CMK (cell line): ENCODE data around the gene BRK1.
A peak's percentile ranks its signal among the peaks of the same experiment; 100 is the strongest.
"Not testable (repeated sequence)": the region's sequence is repeated elsewhere in the genome, so short reads cannot be mapped to it uniquely, and the experiment has no call there.

Experiments used
- DNase-seq: peaks from one replicate; pipeline ENCODE4 v3.0.0-alpha.2; 2010; ENCODE audit warnings: low read depth

BRK1 gene

GRCh38 chr3:10115326-10116137 lies at the start of gene BRK1:
TSS of gene BRK1 (plus strand) at chr3:10115675. CDS start at chr3:10115702, 27 bp downstream.
- peak; percentile 94 for DNase-seq

- not testable (repeated sequence) for DNase-seq
Observed at GRCh38 chr3:10070077-10070476, 45.4 kb upstream of the BRK1 start.

DNA sequence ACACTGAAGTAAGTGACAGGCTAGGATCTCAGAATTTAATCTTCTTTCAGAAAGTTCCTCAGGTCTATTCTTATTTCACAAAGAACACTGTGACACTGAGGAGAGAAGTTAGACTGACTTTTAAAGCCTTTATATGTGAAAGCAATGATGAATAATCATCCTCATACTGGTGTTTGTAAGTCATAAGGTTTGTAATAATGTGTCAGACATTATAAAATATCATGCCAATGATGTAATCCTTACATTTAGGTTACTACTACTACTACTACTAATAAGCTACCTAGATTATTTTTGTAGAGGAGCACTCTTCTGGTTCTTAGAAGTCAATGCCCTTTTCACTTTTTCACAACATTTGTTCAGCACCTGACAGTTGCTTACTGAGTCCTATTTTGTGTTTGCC lies 40.8 kb upstream of the BRK1 start:
- DNase-seq: no peak

GRCh38 chr3:10081871-10082270 lies 33.6 kb upstream of the BRK1 start:
- no peak for DNase-seq

DNA sequence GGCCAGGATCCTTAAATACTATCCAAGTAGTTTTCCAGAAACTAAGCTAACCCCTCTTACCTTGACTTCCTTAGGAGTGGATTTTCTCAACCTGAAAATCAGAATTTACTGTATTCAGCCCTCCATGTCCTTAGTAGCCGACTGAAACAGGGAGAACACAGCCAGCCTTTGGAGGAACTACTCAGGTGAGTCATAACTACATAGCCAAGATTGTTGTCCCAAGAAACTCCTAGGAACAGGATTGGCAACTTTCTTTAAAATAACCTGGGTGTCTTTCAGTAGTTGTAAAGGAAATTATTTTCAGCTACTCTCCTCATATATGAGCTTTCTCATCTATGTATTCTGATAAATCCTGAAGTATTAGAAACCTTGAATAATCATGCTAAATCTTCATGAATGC lies 29.7 kb upstream of the BRK1 start:
- no peak for DNase-seq

GRCh38 chr3:10088256-10088655 lies 27.2 kb upstream of the BRK1 start:
- DNase-seq: no peak

DNA sequence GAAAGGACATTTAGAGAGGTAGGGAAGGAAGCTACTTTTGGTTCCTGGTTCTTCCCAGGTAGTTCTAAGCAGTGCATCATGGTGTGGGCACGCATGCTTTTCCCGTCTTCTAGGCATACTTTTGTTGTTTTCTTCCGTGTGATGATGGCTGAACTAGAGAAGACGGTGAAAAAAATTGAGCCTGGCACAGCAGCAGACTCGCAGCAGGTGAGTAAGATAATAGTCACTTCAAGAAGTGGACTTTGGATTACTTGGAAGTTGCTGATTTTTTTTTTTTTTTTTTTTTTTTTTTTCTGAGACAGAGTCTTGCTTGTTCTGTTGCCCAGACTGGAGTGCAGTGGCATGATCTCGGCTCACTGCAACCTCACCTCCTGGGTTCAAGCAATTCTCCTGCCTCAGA lies 25.3 kb upstream of the BRK1 start:
- no peak for DNase-seq

- not testable (repeated sequence) for DNase-seq
Observed at GRCh38 chr3:10090774-10091173, 24.7 kb upstream of the BRK1 start.

- DNase-seq: not testable (repeated sequence)
Observed at GRCh38 chr3:10091387-10091786, 24.1 kb upstream of the BRK1 start.

GRCh38 chr3:10093678-10094077 lies 21.8 kb upstream of the BRK1 start:
- DNase-seq: no peak

DNA sequence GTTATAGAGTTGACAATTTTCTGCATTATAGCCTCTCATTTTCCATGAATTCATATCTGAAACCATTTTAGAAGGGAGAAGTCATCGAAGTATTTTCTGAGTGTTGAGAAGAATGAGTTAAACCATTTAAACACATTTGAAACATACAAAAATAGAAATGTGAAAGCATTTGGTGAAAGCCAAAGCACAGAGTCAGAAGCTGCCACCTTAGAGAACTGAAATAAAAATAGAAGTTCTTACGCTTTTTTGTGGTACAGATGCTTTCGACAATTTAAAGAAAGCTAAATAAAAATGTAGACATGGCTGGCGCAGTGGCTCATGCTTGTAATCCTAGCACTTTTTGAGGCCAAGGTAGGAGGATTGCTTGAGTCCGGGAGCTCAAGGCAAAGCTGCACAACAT lies 16.4 kb upstream of the BRK1 start:
- DNase-seq: no peak

DNA sequence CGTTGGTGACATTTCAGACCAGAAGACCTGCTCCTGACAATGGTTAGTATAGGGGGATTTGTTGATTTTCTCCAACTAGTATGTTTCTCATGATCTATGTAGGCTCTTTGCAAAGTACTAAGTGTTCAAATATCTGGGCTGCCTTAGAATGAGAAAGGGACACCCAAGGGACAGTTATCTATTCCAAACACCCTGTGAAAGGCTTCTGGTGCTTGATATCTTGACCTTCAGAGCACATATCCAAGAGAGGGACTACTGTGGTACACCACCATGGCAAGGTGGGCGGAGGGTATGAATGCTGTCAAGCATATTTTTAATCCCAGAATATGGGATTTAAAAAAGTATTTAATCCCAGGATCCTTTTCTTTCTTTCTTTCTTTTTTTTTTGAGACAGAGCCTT lies 8.6 kb upstream of the BRK1 start:
- no peak for DNase-seq

DNA sequence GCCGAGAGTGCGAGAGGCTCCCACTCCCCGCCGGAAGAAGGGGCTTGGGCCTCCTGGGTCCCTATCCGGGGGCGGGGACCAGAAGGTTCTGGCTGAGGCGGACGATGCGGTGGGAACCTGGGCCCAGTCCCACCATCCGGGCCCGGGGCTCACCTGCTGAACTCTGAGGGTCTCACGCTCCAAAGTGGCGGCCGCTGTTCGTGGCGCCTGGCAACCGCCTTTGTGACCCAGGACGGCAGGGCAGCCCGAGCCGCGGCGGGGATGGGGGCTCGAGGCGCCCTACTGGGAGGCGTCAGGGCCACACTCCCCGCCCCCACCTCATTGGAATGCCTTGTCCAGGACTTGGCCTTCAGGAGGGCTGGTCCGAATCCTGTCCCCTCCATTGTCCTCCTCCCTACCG lies 7.4 kb upstream of the BRK1 start, which contains the start of gene FANCD2OS:
FANCD2OS (minus strand) TSS at position 165 of the 400 bp plus-strand sequence. CDS start 3,481 bp downstream, outside the sequence.
- DNase-seq: no peak

DNA sequence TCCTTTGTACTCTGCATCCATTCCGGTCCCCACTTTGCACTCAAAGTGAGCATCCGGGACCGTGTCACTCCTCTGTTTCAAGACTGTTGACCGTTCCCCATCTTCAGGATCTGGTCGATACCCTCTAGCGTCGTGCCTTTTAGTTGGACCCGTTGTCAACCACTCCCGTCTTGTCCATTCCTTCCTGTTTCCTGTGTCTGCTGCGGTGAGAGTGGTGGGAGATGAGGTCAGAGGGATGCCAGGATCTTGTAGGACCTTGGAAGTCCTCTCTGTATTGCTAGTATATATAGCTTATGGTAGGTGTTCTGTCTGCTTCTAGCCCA lies 624 bp downstream of the BRK1 start:
- DNase-seq: peak; percentile 73

DNA sequence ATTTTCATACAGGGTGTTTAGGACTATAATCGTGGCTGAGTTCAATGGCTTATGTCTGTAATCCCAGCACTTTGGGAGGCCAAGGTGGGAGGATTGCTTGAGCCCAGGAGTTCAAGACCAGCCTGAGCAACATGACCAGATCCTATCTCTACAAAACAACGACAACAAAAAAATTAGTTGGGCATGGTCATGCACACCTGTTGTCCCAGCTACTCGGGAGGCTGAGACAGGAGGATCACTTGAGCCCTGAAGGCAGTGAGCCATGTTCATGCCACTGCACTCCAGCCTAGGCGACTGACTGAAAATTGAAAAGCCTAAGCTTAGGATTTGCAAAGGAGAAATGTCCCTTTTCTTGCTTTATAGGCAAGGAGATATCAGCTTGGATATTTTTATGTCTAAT lies 1.5 kb downstream of the BRK1 start:
- DNase-seq: no peak

DNA sequence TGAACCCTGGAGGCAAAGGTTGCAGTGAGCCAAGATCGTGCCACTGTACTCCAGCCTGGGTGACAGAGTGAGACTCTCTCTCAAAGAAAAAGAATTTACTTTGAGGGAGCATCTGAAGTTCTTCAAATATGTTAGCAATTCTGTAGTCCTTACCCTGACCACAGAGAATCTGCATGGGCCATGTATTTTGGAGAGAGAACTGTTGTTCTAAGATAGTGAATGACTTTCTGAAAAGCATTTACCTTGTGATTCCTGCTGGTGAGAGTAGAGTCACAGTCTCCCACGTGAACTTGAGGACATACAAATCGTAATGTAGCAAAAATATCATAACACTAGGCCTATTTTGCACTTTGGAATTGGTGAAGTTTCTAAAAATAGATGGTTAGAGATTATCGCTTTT lies 3.9 kb downstream of the BRK1 start:
- DNase-seq: no peak

GRCh38 chr3:10121064-10121463 lies 5.6 kb downstream of the BRK1 start:
- DNase-seq: no peak

DNA sequence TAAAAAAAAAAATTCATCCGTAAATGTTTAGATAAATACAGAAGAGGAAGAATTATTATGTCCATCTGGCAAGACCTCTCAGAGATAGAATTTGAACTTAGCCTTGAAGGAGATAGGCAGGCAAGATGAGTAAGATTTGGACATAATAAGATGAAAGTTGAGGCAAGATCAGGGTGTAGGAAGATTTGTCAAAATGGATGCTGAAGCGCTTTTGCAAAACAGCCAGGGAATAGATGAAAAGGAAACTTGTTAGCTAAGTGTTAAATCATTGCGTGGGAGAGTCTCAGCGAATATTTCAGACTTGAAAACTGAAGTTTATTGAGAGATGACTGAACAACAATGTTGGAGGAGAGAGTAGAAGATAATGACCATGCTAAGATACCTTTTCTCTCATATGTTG lies 7.2 kb downstream of the BRK1 start:
- no peak for DNase-seq

GRCh38 chr3:10135872-10136271 lies 20.4 kb downstream of the BRK1 start:
- not testable (repeated sequence) for DNase-seq

DNA sequence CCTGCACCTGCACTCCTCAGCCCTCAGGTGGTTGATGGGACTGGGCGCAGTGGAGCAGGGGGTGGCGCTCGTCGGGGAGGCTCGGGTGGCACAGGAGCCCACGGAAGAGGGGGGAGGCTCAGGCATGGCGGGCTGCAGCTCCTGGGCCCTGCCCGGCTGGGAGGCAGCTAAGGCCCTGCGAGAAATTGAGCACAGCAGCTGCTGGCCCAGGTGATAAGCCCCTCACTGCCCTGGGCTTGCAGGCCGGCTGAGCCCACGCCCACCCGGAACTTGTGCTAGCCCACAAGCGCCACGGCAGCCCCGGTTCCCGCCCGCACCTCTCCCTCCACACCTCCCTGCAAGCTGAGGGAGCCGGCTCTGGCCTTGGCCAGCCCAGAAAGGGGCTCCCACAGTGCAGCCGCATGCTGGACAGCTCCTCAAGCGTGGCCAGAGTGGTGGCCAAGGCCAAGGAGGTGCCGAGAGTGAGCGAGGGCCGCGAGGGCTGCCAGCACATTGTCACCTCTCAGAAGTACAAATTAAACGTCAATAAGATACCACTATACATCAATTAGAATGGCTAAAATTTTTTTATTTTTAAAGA lies 21.0 kb downstream of the BRK1 start:
- no peak for DNase-seq

GRCh38 chr3:10137178-10137577 lies 21.7 kb downstream of the BRK1 start:
- DNase-seq: no peak

DNA sequence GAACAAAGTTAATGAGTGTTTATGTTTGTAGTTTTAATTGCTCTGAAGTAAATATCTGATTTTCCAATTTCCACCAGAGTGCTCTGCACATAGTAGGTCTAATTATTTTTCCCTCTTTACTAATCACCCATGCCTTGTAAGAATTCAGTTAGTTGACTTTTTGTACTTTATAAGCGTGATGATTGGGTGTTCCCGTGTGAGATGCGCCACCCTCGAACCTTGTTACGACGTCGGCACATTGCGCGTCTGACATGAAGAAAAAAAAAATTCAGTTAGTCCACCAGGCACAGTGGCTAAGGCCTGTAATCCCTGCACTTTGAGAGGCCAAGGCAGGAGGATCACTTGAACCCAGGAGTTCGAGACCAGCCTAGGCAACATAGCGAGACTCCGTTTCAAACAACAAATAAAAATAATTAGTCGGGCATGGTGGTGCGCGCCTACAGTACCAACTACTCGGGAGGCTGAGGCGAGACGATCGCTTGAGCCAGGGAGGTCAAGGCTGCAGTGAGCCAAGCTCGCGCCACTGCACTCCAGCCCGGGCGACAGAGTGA lies 25.6 kb downstream of the BRK1 start:
- no peak for DNase-seq

DNA sequence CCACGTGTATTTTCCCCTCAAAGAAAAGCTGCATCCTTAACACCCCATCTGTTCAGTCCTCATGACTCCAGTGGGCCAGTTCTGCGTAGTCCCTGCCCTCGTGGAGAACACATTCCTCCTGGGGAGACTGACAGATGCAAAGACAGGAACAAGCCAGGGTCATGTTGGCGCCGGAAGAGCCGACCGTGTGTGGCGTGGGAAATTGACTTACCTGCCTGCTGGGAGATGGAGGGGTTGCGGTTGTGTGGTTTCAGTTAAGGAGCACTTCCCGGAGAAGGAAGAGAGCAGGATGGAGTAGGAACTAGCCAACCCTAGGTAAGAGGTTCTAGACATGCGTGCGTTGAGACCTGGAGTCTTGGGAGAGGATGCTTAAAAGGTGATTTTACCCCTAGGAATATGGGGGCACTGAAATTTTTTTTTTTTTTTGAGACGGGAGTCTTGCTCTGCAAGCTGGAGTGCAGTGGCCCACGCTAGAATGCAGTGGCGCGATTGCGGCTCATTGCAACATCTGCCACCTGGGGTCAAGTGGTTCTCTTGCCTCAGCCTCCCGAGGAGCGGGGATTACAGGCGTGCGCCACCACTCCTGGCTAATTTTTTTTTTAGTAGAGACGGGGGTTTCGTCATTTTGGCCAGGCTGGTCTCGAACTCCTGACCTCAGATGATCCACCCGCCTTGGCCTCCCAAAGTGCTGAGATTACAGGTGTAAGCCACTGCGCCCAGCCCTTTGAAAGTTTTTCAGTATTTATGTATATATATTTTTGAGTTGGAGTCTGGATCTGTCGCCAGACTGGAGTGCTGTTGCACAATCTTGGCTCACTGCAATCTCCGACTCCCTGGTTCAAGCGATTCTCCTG lies 27.5 kb downstream of the BRK1 start:
- DNase-seq: no peak
